GM18867 (cell line): ENCODE measurements around the gene WIPF2.

Experiments used
- ATAC-seq: cut with Tn5 transposase; IDR thresholded peaks from one replicate; pipeline ENCODE4 v1.9.1; 2021; ENCODE audit warnings: mild to moderate bottlenecking, moderate library complexity; ENCODE audit not compliant: unreplicated experiment

WIPF2 gene

DNA sequence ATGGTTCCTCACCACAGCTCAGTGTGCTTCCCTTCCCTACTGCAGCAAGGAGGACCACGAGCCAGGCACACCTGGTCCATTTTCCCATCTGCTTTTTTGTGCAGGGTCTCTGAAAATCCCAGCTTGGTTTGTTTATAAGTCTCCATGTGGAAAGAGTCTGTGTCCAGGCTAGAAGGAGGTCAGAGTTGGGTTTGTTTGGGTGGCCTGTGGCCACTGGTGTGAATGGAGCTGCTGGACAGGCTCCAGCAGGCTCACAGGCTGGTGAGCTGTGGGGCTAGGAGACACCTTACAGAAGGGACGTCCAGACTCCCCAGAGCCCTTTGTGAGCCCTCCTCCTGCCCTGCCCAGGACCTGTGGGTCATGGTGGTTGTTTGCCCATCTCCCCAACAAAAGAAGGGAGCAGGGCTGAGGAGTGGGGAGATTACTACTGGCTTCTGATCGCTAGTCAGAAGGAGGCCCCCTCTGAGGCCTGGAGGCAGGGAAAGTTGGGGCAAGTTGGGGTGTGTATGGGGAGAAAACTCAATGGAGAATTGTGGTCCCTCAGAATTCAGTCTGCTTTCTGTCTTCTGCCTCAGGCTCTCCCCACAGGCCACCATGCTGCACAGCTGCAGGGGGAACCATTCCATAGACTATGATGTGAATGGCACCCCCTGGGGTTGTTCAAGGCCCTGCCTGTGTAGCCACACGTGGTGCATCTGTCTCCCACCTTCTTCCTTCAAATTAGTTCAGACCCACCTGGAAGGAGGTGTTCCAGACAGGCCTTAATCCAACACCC lies 94.0 kb downstream of the WIPF2 start:
- ATAC-seq: no peak

DNA sequence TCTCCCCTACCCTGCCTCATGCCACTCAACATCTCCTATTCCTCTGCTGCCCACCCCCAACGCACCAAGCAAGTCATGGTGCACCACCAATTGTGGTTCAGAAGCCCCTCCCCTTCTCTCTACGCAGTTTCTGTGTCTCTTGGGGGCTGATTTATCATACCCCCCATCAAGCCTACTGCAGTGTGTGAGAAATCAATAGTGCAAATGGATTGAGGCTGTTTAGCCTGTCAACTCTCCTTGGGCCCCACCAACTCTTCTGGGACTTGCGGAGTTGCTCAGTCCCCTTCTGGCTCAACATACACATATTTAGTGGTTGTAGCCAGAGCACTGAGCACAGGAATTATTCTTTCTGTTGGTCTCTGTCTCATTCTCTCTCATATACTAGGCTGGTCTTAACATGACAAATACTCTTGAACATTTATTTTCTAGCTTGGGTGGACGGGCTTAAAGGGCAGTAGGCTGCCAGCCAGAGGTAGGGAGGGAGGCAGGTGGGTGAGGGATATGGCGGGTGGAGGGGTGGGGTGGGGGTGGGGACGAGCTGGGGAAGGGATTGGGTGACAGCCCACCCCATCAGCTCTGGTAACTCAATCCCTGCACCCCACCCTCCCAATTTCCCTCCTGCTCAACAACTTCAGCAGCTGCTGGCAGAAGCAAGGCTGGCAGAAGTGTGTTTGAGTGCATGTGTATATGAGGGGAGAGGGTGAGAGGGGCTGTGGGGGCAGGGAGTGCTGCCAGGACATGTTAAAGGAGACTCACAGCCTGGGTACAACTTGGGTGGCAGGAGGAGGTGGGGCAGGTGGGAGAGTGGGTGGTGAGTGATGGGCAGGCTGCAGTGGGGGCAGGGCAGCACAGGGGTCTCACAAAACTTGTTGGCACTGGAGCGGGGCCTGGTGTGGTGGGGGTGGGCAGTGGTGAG lies 94.8 kb downstream of the WIPF2 start:
- ATAC-seq: no peak

DNA sequence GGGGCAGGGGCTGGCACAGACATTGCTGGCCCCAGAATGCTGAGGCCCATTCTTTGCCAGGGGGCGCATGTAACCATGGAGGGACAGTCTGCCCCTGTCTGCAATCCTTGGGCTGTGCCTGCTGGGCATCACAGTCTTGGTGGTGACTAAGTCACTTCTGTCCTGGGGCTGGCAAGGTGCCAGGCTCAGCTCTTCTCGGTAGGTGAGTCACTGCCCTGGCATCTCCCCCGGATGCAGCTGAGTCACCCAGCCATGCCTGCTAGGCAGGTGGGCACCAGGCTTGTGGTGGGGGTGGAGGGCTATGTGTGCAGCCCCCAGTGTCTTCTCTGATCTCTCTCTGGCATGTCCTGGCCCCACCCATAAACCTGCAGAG lies 95.5 kb downstream of the WIPF2 start:
- no peak for ATAC-seq

DNA sequence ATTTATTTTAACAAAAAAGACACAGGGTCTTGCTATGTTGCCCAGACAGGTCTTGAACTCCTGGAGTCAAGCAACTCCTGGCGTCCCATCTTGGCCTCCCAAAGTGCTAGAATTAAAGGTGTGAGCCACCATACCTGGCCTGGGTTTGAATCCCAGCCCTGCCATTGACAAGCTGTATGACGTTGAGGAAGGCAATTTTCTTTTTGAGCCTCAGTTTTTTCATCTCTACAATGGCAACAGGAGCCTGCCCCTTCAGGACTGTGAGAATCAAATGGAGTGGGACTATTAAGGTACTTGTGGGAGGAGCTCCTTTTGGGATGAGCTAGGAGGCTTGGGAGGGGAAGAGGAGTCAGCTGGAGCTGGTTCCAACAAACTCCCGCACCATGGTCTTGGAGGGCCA lies 96.1 kb downstream of the WIPF2 start:
- ATAC-seq: no peak

DNA sequence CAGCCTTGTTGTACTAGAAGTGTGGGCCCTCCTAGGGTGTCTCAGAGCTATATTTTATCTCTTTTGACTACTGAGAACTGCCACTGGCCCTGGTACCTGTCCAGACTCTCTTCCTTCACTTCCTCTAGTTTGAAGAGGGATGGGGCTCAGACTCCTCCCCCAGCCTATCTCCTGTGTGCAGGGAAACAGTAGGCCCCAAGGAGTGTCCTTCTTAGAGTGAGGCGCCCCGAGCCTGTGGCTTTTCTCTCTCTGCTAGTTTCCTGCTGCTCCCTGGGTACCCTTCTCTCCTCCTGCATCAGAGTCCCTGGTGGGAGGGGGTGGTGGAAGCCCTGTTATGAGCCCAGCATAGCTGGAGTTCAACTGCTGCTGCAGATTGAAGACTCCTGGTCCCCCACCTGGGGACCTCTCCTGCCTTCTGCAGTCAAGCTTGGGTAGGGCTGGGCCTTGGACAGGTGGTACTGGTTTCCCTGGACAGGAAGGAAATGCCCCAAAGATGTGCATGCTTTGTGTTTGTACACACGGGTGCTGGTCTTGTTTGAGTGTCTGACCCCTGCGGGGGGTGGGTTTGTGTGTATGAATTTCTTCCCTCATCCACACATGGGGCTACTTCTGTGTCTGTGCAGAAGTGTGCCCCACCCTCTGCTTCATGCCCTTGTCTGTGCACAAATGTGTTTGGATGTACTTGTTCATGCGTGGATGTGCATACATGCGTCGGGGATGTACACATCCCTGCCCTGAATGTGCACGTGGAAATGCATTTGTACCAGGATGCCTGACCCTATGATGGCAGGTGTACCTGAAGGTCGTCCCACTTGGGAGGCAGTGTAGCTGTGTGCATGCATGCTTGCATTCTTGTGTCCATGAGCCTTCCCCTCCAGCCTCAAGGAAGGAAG lies 96.8 kb downstream of the WIPF2 start:
- ATAC-seq: no peak

DNA sequence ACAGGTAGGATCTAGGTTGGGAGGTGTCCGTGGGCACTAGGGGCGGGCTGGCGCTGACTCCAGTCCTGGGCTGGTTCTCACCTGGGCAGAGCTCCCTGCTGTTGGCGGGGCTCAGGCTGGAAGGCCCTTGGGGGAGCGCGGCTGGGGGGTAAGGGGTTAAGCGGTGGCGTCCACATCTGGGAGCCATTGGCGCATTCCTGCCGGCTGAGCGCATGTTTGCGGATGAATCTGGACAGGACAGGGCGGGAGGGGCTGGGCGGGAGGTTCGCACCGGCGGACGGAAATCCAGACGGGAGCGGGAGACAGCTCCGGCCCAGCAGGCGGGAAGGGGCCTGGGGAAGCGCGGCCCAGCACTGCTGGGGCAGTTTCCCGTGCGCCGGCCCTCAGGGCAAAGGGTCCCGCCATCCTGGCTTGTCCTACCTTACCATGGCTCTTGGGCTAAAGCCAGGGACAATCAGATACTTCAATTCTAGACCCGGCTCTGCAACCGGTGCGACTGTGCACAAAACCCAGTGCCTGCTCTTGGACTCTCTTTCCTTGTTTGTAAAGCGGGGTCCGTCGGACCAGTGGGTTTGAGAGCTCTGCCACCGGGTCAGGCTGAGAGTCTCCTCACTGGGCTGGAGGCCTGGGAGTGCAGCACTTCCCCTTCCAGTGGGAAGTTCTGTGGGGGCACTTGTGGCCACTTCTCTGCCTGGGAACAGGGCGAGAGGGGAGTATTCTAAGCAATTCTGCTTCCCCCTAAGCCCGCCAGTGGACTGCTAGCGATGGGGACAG lies 97.7 kb downstream of the WIPF2 start:
- ATAC-seq: no peak

DNA sequence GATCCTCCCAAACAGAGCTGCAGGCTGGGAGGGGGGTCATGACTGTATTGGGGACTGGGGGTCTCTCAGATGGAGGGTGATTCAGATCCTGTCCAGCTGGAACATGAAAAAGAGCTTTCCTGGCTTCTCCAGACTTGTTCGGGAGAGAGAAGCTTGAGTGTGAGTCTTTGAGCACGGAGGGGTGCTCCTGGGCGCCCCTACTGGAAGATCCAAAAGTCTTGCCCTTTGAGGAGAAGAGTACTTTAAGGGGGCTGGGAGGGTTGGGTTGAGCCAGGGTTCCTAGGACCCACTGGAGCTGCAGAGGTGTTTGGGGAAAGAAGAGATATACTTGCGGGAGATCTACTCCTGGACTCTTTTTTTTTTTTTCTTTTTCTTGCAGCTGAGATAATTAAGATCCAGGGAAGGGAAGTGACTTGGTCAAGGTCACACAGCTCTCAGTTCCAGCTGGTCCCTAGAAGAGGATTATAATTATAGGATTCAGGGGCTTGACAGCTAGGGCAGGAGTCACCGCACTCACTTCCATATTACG lies 98.3 kb downstream of the WIPF2 start:
- no peak for ATAC-seq

DNA sequence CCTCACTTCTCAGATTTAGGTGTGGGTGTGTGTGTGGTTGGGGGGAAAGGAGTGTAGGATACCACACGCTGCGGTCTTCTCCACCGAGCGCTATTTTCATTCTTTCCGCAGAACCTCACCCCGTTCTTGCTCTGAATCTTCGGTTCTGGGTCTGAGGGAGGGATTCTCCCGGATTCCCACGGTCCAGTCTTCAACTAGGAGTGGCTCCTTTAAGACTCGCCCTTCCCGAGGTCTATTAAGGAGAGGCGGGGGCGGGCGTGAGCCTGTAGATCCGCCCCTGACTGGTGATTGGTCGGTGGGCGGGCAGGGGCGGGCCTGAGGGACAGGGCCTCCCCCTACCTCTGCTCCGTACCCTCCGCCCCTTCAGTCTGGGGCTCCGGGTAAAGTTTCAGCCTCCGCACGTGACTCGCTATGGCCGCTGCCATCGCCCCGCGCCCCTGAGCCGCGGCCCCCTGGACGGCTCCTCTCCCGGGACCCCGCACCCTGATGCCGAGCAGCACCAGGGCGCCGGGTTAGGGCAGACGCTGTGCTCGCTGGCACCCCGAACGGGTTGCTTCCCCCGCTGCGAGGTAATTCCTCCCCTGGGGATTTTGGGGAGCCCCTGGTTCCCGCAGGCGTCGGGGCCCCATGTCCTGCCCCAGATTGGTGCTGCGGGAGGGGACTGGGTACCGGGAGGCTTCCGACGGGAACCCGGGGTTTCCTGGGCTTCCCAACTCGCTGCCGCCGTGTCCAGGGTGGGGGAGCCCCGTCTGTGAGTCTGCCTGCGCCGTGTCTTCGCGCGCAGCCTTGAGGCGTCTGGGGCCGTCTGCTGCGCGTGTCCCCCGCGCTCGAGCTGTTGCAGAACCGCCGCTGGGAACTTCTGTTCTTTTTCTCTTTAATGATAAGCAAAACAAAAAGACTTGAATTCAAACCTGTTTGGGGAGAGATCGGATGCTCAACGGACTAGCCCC lies 99.1 kb downstream of the WIPF2 start:
- ATAC-seq: peak; percentile 59

DNA sequence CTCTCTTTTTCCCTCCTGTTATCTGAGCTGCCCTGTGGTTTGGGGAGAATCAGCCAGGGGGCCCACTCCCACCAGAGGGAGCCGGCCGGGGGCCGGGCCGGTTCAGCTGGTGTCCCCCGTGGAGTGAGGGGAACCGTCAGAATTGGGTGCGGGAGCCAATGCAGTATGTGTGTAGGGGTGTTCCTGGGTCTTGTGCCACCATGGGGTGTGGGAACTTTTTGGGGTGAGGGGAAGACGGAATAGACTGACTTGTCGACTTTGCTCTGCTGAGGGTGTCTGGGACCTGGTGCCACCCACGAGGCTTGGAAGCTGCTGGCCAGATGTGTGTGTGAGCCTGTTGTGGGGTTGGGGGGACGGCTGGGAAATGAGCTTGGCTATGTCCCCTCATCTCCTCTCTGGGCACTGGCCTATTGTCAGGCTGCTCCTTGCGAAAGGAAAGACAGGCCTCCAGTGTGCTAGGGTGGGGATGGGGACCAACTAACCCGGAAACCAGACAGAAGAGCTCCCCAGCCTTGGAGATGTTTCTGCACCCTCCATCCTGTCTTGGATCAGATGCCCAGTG lies 99.8 kb downstream of the WIPF2 start:
- no peak for ATAC-seq

DNA sequence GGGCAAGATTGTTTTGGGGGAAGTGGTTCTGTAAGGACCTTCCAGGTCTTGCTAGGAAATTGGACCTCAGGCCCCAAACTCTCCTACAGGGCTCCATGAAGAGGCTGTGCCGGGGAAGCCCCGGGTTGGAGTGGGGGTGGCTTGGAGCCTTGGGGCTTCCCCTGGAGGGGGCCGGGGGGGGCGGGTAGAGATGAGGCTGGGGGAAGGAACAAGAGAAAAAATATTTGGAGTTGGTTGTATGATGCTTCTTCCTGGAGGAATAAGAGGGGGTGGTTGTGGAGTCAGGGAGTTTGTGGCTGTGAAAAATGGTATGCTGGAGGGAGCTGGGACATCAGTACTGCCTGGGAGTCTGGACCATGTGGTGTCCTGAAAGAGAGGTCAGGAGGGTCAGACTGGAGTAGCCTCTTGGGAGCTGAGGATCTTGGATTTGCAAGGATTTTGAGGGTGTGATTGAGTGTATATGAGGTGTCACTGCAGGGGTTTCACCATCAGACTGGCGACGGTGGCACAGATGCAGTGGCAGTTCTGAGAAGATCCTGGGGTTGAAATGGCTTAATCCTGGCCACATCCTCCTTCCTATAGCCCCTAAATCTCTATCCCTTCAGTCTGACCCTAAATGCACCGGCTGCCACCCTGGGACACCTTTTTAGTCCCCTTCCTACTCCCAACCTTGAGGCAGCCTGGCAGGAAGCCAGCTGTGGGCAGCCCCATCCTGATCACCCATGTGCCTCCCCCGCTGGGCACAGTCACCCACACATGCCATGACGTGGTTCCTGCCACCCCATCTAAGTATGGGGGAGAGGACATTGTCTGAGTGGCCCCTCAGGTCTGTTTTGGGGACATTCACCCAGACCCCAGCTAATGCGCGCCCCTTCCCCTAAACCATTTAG lies 100.8 kb downstream of the WIPF2 start:
- no peak for ATAC-seq

DNA sequence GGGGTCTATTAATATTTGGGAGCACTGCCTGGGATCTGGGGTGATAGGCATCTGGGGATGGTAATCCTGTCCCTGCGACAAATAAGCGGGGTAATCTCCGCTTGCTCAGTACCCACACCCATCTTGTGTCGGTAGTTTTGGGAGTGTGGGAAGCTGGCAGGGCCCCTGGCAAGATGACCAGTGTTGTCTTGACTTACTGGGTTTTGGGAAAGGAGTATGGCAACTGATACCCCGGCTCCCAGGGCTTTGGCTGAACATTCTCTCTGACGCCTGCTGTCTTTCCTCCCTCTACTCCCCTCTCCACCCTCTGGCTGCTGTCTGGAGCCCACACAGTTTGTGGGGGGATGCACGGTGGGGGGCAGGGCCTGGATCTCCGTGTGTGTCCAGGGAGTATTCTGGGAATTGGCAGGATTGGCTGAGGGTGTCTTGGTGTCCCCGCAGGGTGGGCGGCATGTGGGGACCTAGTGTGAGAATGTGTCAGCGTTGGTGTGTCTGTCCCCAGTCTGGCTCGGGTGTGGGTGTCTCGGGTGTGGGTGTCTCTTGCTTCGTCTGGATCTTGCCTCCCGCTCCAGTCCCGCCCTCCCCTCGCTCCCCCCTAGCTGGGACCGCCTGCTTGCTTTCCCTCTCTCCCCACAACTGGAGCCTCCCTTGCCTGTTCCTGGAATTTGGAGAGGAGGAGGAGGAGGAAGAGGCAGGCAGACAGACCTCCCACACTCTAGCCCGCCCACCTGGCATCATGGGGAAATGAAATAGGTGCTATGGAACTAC lies 101.8 kb downstream of the WIPF2 start:
- ATAC-seq: no peak

DNA sequence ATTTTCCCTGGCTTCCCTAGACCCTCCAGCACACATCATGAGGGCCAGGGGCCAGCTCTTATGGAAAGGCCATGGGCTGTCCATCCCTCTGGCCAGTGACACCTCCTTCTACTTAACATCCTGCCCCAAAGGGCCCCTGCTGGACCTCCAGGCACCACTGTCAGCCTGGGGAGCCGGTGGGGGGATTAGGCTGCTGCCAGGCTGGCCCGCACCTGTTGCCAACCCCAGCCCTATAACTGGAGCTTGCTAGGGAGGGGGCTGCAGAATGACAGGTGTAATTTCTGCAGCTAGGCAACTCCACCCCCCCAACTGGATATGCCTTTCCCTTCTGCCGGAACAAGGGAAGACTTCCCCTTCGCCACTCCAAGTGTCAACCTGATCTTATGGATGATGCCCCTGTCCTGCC lies 102.4 kb downstream of the WIPF2 start:
- ATAC-seq: no peak

DNA sequence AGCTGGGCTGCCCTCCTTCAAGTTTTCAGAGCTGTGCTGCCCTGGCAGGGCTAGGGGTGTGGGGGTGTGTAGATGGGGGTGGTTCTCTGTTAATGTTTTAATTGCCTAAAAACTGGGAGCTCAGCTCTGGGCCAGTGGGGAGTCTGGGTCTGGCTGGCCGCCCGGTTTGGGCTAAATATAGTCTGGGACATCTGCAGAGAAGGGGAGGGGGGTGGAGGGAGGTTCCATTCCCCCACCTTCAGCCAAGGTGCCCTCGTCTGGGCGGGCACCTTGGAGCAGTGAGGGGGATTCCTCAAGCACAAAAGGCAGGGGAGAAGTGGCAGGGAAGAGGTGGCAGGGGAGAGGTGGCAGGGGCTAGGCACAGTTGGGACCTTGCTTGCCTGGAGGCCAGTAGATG lies 102.9 kb downstream of the WIPF2 start:
- no peak for ATAC-seq

DNA sequence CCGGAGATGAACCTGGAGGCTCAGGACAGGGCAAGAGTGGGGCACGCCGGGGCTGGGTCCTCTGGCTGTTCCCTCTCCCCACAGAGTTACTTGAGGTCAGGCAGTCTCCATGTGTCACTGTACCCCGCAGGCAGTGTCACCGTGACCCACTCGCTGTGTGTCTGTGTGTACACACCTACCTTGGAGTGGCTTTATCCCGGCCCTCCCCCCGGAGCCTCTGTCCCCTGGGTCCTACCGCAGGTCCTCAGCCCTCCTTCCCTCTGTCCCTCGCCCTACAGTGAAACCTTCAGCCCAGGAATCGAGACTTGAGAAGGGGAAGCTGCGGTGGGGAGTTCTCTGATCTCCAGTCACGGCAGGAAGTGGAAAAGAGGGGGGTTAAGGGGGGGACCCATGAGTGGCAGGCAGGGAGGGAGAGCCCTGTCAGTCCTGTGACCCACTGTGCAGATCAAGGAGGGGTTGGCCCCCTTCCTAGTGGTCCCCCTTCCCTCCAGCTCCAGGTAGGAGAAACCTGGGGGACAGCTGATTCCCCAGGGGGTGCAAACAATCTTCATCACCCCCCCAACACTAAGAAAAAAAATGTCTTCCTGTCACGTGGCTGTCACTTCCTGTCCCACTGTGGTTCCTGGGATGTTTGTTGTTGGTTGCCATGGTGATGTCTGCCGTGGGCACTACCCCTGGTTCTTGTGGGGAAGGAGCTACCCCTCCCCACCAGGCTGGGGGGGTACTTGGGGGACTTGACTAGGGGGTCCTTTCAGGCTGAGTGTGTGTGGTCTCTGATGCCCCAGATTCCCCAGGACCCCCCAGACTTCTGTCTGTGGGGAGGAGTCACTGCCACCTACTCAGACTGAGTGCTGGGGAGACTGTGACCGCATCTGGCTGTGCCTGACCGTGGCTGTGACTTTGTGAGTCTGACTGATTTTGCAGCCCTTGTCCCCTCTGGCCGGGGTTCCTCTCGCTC lies 103.5 kb downstream of the WIPF2 start:
- peak; percentile 39 for ATAC-seq

DNA sequence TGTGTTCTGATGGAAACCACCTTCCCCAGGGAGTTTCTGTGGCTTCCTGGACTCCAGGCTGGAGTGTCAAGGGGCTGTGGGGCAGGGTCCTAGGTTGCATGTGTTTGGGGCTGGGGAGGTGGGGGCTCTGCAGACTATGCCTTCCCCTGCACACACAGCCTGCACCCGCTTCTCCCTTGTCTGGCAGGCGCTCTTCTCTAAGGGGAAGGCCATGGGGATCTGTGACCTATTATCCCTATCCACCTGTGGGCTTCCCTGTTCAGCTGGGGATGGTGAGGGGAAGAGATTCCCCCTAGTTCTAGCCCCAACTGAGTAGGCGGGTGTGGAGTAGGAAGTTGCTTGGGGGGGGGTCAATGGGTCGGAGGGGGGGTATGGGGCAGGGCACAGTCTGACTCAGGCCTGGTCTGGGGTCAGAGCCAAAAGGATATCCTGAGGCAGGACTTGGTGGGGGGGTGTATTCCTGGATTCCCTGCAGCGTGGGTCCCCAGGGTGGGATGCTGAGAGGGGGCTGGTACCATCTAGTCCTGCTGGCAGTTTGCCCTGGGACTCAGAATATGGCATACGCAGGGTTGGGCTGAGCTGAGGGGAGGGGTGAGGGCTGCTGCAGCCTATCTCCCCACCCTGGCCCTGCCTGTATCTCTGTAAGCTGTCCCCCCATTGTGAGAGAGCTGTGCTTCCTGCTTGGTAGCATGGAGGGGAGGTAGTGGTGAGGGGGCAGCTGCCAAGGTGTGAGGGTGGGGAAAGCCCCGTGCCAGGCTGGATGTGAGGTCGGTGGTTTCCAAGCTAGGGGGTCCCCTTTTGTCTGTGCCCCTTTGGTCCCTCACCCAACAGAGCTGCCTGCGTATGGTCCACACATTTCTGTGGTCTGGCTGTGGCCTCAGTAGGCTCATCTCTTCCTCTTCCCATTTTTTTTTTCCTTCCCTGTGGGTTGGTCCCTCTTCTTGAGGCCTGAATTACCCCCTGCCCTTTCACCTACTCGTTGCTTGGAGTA lies 104.6 kb downstream of the WIPF2 start:
- peak; percentile 18 for ATAC-seq
